ENCODE results near the gene FBXL5. TPM values are rescaled to one million over a fixed set of nuclear protein-coding genes. Genes with fewer than 3 reads are reported as not detected.
A peak's percentile ranks its signal among the peaks of the same experiment; 100 is the strongest.
"Not testable (repeated sequence)": the region's sequence is repeated elsewhere in the genome, so short reads cannot be mapped to it uniquely, and the experiment has no call there.

FBXL5 gene
- total and polyA plus RNA-seq, 10 donors = 33.8 to 210 (median 105) TPM

DNA sequence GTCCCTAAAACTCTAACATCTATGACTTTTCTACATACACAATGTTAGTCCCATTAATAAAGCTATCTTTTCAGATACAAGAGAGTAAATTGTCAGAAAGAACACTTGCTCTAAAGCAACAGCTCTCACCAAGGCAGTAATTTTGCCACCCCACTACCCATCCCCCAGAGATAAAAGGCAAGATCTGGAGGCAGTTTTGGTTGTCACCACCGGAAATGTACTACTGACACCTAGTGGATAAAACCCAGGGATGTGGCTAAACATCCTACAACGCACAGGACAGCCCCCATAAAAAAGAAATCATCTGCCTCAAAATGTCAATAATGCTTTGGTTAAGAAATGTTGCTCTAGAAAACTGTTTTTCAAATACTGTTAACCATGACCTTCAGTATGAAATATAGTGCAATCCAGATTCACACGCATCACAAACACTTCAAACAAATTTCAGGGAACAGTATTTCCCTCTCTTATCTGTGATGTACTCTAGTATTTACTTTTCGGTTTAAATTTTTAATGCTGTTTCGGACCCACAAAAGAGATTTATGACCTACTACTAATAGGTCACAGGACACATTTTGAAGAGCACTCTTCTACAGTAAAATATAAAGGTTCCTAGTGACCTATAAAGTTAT, 5.1 kb downstream of the FBXL5 start:
- intact Hi-C loops (cut with DNase I; ENCODE audit: low total_unique reads) = loop anchor here (10.0 kb wide), 2 partner anchors 415 to 645 kb away; partner anchors contain the start of gene CPEB2
- Histone ChIP-seq H3K9me3 (no peaks in the 10 kb centered on the region), H3K36me3 (no peaks in the 10 kb centered on the region), H3K27ac (peak overlapping the region in 4 of 8 donors; percentile 37 to 99 (median 80)), H3K4me3 (peak overlapping the region in 1 of 8 donors; percentile 31), H3K4me1 (peaks cover 38 to 93% (median 83%) of the 10 kb centered on the region in 6 donors), H3K27me3 (replicated peaks in 1 of 7) (no peaks in the 10 kb centered on the region)
- DNase-seq = no peak
- TF ChIP-seq POLR2A (IDR thresholded peaks at IDR 0.05) = no peak
- TF ChIP-seq, protein P1, sequence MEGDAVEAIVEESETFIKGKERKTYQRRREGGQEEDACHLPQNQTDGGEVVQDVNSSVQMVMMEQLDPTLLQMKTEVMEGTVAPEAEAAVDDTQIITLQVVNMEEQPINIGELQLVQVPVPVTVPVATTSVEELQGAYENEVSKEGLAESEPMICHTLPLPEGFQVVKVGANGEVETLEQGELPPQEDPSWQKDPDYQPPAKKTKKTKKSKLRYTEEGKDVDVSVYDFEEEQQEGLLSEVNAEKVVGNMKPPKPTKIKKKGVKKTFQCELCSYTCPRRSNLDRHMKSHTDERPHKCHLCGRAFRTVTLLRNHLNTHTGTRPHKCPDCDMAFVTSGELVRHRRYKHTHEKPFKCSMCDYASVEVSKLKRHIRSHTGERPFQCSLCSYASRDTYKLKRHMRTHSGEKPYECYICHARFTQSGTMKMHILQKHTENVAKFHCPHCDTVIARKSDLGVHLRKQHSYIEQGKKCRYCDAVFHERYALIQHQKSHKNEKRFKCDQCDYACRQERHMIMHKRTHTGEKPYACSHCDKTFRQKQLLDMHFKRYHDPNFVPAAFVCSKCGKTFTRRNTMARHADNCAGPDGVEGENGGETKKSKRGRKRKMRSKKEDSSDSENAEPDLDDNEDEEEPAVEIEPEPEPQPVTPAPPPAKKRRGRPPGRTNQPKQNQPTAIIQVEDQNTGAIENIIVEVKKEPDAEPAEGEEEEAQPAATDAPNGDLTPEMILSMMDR (IDR thresholded peaks at IDR 0.05 in 8 of 11, conservative IDR thresholded peaks at IDR 0.05 in 3 of 11) = peak; percentile 30 to 77 (median 71)
- peak in 1 of 3 donors; percentile 27 for TF ChIP-seq POLR2AphosphoS5 (IDR thresholded peaks at IDR 0.05)
- 23 to 35% (median 27%) methylated on average over 5 of the region's 5 CpGs for WGBS, 5 donors

- H3K4me1 ChIP-seq = peaks cover 34 to 98% (median 88%) of the 10 kb centered on the region in 6 donors
- no peak for DNase-seq
- no peaks in the 10 kb centered on the region for H3K9me3 ChIP-seq
- peaks cover 0 to 12% (median 2%) of the 10 kb centered on the region in 6 donors for H3K36me3 ChIP-seq
- H3K4me3 ChIP-seq = no peak overlapping the region
- intact Hi-C loops (cut with DNase I; ENCODE audit: low total_unique reads) = no loop called here
- 47 to 56% (median 54%) methylated on average over 2 of the region's 2 CpGs for WGBS, 5 donors
- H3K27me3 ChIP-seq (replicated peaks in 1 of 7) = no peaks in the 10 kb centered on the region
- TF ChIP-seq POLR2A (IDR thresholded peaks at IDR 0.05) (no peak), POLR2AphosphoS5 (IDR thresholded peaks at IDR 0.05) (no peak)
- TF ChIP-seq, protein P1 (IDR thresholded peaks at IDR 0.05 in 8 of 11, conservative IDR thresholded peaks at IDR 0.05 in 3 of 11) = no peak
- H3K27ac ChIP-seq = no peak overlapping the region
Observed at GRCh38 chr4:15648600-15648999, 6.6 kb downstream of the FBXL5 start.

DNA sequence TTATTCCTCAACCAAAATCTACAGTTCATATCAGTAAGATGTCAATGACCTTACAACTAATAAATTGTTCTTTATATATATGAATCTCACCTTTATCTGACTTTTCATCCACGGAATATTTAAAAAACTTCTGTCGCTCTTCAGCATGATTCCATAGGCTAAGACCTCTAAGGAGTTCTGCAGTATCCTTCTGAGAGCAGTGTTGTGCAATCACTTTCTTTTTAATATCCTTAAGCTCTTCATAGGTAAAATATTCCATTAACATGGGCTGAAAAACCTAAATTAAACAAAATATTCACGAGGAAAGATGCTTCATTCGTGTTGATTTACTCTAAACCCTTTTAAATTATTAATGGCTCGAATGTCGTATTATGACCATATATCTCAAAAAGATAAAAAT, 16.7 kb downstream of the FBXL5 start:
- peaks cover 0 to 100% (median 49%) of the 10 kb centered on the region in 6 donors for H3K36me3 ChIP-seq
- no peaks in the 10 kb centered on the region for H3K27me3 ChIP-seq (replicated peaks in 1 of 7)
- WGBS, 5 donors = 95 to 97% (median 96%) methylated on average over 6 of the region's 6 CpGs
- no peaks in the 10 kb centered on the region for H3K9me3 ChIP-seq
- DNase-seq = no peak
- no peak overlapping the region for H3K27ac ChIP-seq
- TF ChIP-seq, protein P1 (IDR thresholded peaks at IDR 0.05 in 8 of 11, conservative IDR thresholded peaks at IDR 0.05 in 3 of 11) = no peak
- TF ChIP-seq POLR2AphosphoS5 (IDR thresholded peaks at IDR 0.05) = no peak
- no peak for TF ChIP-seq POLR2A (IDR thresholded peaks at IDR 0.05)
- intact Hi-C loops (cut with DNase I; ENCODE audit: low total_unique reads) = no loop called here
- H3K4me1 ChIP-seq = peaks cover 0 to 13% (median 2%) of the 10 kb centered on the region in 6 donors
- H3K4me3 ChIP-seq = no peak overlapping the region

GRCh38 chr4:15636818-15637217, 18.3 kb downstream of the FBXL5 start:
- no peak for DNase-seq
- WGBS, 5 donors = 96 to 100% (median 98%) methylated on average over 1 of the region's 1 CpG
- TF ChIP-seq POLR2A (IDR thresholded peaks at IDR 0.05) (no peak), POLR2AphosphoS5 (IDR thresholded peaks at IDR 0.05) (no peak)
- TF ChIP-seq, protein P1 (IDR thresholded peaks at IDR 0.05 in 8 of 11, conservative IDR thresholded peaks at IDR 0.05 in 3 of 11) = no peak
- H3K4me1 ChIP-seq = peaks cover 0 to 9% (median under 1%) of the 10 kb centered on the region in 6 donors
- intact Hi-C loops (cut with DNase I; ENCODE audit: low total_unique reads) = no loop called here
- no peaks in the 10 kb centered on the region for H3K27me3 ChIP-seq (replicated peaks in 1 of 7)
- H3K27ac ChIP-seq = no peak overlapping the region
- H3K36me3 ChIP-seq = peaks cover 0 to 100% (median 56%) of the 10 kb centered on the region in 6 donors
- no peaks in the 10 kb centered on the region for H3K9me3 ChIP-seq
- H3K4me3 ChIP-seq = no peak overlapping the region

GRCh38 chr4:15617407-15617806, 37.8 kb downstream of the FBXL5 start:
- WGBS, 5 donors = 96 to 99% (median 97%) methylated on average over 5 of the region's 5 CpGs
- H3K27me3 ChIP-seq (replicated peaks in 1 of 7); H3K4me1 ChIP-seq; DNase-seq; H3K4me3 ChIP-seq; intact Hi-C loops (cut with DNase I; ENCODE audit: low total_unique reads); H3K27ac ChIP-seq: not testable (repeated sequence)
- peaks cover 3 to 46% (median 28%) of the 10 kb centered on the region in 8 donors for H3K9me3 ChIP-seq
- H3K36me3 ChIP-seq = peaks cover 0 to 95% (median 23%) of the 10 kb centered on the region in 6 donors
